Stimulated activated CD4-positive, alpha-beta T cell treated with anti-CD3 and anti-CD28 coated beads, Interleukin-4, amount 100 ng/mL, for 4 hours (primary cell): Measurements from ENCODE around the gene COLEC11.
"Not testable (repeated sequence)": the region's sequence is repeated elsewhere in the genome, so short reads cannot be mapped to it uniquely, and the experiment has no call there.

ENCODE experiments used
- DNase-seq, 2 experiments: peaks; one replicate each; pipeline ENCODE4 v3.0.0-alpha.2; 2020

The COLEC11 gene

GRCh38 chr2:3606370-3607201, 11.7 kb downstream of the COLEC11 start:
- DNase-seq = no peak

DNA sequence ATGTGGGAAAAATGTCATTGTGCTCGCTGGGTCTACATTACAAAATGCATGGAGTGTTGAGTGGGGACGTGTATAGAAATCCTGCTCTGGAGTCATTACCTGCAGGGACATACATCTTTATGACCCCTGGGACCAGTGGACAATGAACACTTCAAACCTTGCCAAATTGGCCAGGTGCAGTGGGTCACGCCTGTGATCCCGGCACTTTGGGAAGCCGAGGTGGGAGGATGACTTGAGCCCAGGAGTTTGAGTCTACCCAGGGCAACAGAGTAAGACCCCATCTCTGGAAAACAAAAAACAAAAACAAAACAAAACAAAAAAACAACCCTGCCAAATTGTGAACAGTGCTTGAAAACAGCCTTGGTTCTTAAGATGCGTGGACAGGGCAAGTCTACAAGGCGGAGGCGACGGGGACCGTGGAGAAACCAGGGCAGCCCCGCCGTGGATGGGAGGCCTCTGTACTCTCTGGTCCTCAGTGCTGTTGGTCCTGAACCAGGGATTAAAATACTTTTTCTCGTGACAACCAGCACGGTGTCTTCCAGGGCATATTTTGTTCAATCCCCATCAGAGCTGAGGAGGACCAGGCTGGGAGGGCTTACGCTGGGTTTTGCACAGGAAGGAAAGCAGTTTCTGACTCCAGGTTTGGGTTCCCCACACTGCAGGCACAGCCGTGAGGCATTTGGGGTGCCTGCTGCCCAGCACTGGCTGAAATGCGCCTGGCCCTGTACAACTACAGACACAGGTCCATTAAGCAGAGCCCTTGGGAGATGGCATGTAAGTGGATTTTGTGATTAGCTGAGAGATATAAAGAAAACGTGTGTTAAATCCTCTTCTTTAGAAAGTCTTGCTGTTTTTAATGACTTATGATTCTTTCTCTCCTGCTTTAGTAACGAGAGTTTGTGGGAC, 13.7 kb downstream of the COLEC11 start:
- no peak for DNase-seq

- DNase-seq = not testable (repeated sequence)
Observed at GRCh38 chr2:3609279-3609673, 14.4 kb downstream of the COLEC11 start.

GRCh38 chr2:3610415-3610814, 15.5 kb downstream of the COLEC11 start:
- no peak for DNase-seq

DNA sequence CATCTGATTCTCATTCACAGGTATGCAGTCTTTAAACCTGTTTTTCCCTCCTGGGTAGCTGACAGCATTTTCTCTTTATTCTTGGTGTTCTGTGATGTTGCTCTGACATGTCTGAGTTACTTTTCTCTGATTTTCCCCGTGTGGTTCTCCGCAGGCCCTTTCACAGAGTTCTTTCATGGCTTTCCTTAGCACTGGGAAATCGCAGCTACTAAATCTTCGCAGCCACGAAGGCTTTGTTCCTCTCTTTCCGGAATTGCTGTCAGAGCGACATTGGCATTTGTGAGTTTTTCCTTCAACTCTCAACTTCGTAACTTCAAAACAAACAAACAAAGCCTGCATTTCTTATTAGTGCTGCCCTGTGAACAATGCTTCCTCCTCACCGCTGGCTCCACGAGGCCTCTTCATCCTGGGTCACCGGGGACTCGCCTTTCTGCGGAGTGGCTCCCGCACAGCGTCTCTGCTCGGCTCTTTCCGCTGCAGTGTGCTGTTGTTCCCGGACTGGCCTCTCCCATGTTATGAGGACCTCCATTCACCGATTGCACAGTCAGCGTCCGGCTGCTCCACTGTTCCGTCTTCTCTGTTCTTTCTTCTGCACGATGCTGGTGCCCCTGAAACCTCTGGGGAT, 16.1 kb downstream of the COLEC11 start:
- no peak for DNase-seq

DNA sequence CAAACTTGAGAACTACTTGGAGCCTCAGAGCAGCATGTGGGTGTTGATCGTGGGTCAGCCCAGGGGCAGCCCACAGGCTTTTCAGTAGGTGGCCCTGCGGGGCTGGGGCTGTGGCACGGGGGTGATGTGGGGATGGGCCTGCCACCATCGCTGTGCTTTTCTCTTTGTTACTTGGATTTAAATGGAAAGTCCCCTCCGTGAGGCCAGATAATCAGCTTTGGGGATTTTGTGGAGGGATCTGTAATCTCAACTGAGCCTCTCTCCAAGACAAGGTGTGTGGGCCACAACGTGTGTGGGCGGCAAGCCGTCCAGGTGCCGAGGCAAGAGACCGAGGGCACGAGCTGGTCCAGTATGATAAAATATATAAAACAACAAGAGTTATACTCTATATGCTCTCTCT, 16.7 kb downstream of the COLEC11 start:
- no peak for DNase-seq

GRCh38 chr2:3612639-3613523, 18.0 kb downstream of the COLEC11 start:
- no peak for DNase-seq

DNA sequence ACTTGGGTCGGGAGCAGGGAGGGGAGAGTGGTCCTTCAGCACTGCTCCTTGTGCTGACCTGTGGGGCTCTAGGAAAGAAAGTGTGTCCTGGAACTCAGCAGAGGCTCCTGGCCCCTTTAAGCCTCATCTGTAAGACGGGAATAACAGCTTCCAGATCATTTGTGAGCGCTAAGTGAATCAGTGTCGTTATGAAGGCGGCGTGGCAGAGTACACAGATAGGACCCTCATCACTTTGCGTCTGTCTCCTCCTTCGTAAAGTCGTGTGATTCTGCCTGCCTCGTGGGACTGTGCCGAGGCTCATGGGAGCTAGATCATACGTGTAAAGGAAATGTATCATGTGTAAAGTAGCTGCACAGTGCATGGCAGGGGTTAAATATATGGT, 18.6 kb downstream of the COLEC11 start:
- no peak for DNase-seq

GRCh38 chr2:3614743-3615142, 19.8 kb downstream of the COLEC11 start:
- not testable (repeated sequence) for DNase-seq

GRCh38 chr2:3615541-3616200, 20.8 kb downstream of the COLEC11 start:
- not testable (repeated sequence) for DNase-seq

- DNase-seq = not testable (repeated sequence)
Observed at GRCh38 chr2:3616435-3617197, 21.7 kb downstream of the COLEC11 start.

- DNase-seq = no peak
Observed at GRCh38 chr2:3617198-3617890, 22.4 kb downstream of the COLEC11 start.

GRCh38 chr2:3618367-3618766, 23.5 kb downstream of the COLEC11 start:
- no peak for DNase-seq

- DNase-seq = no peak
Observed at GRCh38 chr2:3619033-3619432, 24.1 kb downstream of the COLEC11 start.

GRCh38 chr2:3619661-3620060, 24.7 kb downstream of the COLEC11 start:
- DNase-seq = not testable (repeated sequence)

- DNase-seq = no peak
Observed at GRCh38 chr2:3620834-3621233, 25.9 kb downstream of the COLEC11 start.

- DNase-seq = no peak
Observed at GRCh38 chr2:3622967-3623366, 28.1 kb downstream of the COLEC11 start.

DNA sequence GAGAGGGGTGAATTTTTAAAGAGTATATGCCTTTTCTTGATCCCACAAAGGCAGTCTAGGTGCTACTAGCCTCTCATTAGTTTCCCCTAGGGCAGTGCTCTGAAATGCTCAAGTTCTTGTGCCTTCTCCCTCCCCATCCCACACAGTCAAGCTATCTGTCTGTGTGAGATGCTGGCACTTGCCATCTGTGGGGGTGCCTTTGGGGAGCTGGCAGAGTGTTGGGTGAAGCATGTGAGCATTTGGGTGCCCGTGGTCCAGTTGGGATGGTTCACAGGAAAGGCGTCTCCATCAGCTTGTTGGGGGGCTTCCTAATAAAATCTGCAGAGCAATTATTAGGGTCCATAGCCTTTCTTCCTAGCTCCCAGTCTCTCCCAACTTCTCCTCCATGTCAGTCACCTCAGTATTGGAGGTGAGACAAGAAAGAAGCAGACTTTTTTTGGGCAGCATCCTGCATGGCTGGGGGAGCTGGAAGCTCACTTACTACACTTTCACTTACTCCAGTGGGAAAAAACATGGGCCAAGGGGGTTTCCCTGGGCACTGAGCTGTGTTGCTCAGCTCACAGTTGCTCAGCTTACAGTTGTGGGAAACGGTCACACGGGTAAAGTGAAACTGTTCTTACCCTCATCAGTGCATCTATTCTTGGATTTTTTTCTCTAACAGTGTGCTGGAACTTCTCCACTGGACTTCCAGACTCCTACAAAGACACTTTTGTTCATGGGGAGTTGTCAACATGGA, 29.3 kb downstream of the COLEC11 start:
- no peak for DNase-seq

GRCh38 chr2:3625186-3625585, 30.3 kb downstream of the COLEC11 start:
- no peak for DNase-seq
